ENCODE results near the gene PADI2.
A peak's percentile ranks its signal among the peaks of the same experiment; 100 is the strongest.

The PADI2 gene

GRCh38 chr1:17119076-17119772, at the start of gene PADI2:
Gene PADI2, minus strand, starts transcription at chr1:17119451. Its CDS starts 80 bp downstream, at chr1:17119371.
- DNase-seq (ENCODE audit: low read depth in 2 of 2) = peak in 1 of 2 donors; percentile 4

GRCh38 chr1:17168091-17168876, 49.0 kb upstream of the PADI2 start:
- no peak for DNase-seq (ENCODE audit: low read depth in 2 of 2)

- DNase-seq (ENCODE audit: low read depth in 2 of 2) = no peak
These were observed 48.5 kb upstream of the PADI2 start for GRCh38 chr1:17167786-17168090.

- no peak for DNase-seq (ENCODE audit: low read depth in 2 of 2)
These were observed 48.0 kb upstream of the PADI2 start for GRCh38 chr1:17167041-17167785.

GRCh38 chr1:17165823-17166222, 46.6 kb upstream of the PADI2 start:
- DNase-seq (ENCODE audit: low read depth in 2 of 2) = no peak

- no peak for DNase-seq (ENCODE audit: low read depth in 2 of 2)
These were observed 44.8 kb upstream of the PADI2 start for GRCh38 chr1:17163789-17164666.

GRCh38 chr1:17163371-17163770, 44.1 kb upstream of the PADI2 start:
- no peak for DNase-seq (ENCODE audit: low read depth in 2 of 2)

- DNase-seq (ENCODE audit: low read depth in 2 of 2) = no peak
These were observed 43.7 kb upstream of the PADI2 start for GRCh38 chr1:17162941-17163340.

GRCh38 chr1:17161926-17162800, 42.9 kb upstream of the PADI2 start:
- DNase-seq (ENCODE audit: low read depth in 2 of 2) = no peak

GRCh38 chr1:17161137-17161740, 42.0 kb upstream of the PADI2 start:
- DNase-seq (ENCODE audit: low read depth in 2 of 2) = no peak

GRCh38 chr1:17158961-17159360, 39.7 kb upstream of the PADI2 start:
- DNase-seq (ENCODE audit: low read depth in 2 of 2) = no peak

- no peak for DNase-seq (ENCODE audit: low read depth in 2 of 2)
These were observed 36.9 kb upstream of the PADI2 start for GRCh38 chr1:17156108-17156507.

GRCh38 chr1:17155257-17155920, 36.1 kb upstream of the PADI2 start:
- DNase-seq (ENCODE audit: low read depth in 2 of 2) = no peak

GRCh38 chr1:17149771-17150170, 30.5 kb upstream of the PADI2 start:
- no peak for DNase-seq (ENCODE audit: low read depth in 2 of 2)

- no peak for DNase-seq (ENCODE audit: low read depth in 2 of 2)
These were observed 29.8 kb upstream of the PADI2 start for GRCh38 chr1:17148950-17149608.

GRCh38 chr1:17145648-17146047, 26.4 kb upstream of the PADI2 start:
- DNase-seq (ENCODE audit: low read depth in 2 of 2) = no peak

- no peak for DNase-seq (ENCODE audit: low read depth in 2 of 2)
These were observed 24.5 kb upstream of the PADI2 start for GRCh38 chr1:17143760-17144159.

GRCh38 chr1:17141441-17142197, 22.4 kb upstream of the PADI2 start:
- DNase-seq (ENCODE audit: low read depth in 2 of 2) = no peak

All from activated CD8-positive, alpha-beta memory T cell treated with anti-CD3 and anti-CD28 coated beads for 4 hours (primary cell).